NK-92 (cell line): ENCODE measurements around the gene DMRT1.

Source experiments
- DNase-seq: peaks from one replicate; lab custom pipeline; 2025; ENCODE audit not compliant: unreplicated experiment; lab: John Stamatoyannopoulos, UW

Gene DMRT1

DNA sequence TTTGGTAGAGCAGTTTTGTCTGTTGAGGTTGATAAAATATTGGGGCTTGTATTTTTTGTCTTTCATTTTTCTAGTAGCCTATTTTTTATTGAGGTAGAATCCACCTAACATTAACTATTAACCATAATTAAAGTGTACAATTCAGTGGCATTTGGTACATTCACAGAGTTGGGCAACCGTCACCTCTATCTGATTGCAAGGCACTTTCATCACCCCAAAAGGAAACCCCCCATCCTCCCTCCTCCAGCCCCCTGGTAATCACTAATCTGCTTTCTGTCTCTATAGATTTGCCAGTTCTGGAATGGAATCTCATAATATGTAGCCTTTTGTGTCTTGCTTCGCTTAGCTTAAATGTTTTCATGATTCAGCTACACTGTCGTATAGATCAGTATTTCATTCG is 79.4 kb downstream of the DMRT1 start:
- DNase-seq: no peak

DNA sequence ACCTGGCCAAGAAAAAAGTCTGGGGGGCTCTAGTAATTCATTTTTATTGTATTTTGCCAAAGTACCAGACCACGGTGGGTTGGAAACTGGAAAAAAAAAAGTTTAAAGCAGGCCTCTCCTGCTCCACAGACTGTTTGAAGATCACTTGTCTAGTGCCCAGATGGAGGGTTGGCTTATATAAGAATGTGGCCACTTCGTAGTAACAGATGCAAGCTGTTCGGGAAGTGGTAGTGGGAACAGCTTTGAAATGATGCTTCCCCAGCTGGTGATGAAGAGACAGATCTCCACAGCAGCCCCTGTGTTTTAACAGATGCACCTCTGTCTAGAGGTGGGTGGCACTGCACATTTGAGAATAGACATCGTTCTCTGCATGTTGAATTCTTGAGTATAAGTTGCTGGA is 80.7 kb downstream of the DMRT1 start:
- DNase-seq: no peak

GRCh38 chr9:922731-923130 is 81.2 kb downstream of the DMRT1 start:
- no peak for DNase-seq

DNA sequence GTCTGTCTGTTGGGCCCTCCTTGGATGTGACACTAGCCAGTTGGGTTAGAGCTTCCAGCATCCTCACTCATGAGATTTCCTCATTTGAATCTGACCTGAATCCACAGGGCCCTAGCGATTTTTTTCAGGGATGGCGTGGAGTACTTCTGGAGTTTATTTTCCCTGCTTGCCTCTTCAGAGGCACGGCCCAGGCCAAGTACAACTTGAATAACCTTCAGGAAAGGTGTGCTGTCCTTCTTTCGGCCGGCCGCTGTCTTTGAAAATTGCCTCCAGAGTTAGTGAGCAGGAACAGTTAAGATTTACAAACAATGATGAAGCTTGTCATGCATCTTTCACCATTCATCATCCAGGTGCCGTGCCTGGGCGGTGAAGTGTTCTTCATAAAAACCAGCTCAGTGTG is 85.5 kb downstream of the DMRT1 start:
- DNase-seq: no peak

DNA sequence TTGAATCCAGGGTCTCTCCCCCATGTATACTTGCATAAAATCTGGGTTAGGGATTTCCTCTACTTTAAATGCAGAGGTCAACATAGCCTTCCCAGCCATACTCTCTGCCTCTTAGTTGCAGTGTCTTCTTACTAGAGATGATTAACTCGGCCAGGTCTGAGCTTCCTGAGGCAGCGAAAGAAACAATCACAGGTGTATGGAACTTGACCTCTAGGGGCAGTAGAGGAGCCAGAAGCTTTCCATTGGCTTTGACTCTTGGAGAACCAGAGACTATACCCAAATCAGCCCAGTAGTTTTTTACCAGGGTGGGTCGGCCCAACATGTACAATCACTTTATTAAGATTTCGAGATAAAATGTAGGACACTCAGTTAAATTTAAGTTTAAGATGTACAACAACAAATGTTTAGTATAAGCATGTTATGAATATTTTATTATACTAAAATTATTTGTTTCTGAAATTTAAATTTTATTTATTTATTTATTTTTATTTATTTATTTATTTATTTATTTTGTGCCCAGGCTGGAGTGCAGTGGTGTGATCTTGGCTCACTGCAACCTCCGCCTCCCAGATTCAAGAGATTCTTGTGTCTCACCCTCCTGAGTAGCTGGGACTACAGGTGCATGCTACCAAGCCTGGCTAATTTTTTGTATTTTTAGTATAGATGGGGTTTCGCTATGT is 87.0 kb downstream of the DMRT1 start:
- no peak for DNase-seq

- DNase-seq: no peak
Observed at GRCh38 chr9:929719-930118, 88.2 kb downstream of the DMRT1 start.

DNA sequence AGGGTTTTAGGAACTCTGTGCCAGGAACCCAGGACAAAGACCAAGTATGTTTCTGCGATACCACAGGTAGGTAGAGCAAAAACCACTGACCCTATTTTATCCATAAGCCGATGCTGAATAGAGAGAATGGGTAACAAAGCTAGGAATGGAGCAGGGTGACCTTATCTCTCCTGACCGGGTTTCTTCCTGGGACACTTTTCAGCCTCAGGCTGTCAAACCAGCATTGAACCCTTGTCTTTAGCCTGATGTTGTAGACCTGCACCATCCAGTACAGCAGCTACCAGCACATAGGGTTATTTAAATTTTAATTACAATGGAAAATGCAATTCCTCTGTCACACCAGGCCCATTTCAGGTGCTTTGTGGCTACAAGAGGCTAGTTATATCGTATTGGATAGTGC is 91.9 kb downstream of the DMRT1 start:
- no peak for DNase-seq

DNA sequence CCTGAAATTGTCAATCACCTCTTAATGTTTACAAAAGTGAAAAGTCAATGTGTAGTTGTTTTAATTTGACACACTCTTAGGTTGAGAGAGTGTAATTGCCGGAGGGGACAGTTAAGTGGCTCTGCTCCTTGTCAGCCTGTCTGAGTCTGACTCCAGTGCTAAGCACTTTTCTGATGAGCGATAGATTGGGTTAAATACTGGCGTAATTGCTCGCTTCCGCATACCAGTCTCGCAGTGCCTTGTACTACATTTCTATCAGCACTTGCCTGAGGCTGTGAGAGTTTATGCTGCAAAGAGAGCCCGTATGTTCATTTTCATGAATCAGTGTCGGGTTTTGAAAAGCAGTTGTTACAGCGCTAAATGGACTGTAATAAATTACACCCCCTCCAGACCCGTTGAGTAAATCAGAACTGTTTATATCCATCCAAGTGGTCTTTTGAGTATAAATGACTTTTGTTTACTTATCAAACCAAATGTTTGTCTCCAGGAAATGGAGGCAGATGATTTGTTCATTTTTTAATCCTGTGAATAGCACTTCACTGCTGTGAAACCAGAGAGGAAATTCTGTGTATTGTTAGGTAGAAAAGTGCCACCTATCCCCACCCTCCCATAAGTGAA is 94.0 kb downstream of the DMRT1 start:
- no peak for DNase-seq

- DNase-seq: no peak
Observed at GRCh38 chr9:942805-943580, 101.5 kb downstream of the DMRT1 start.

DNA sequence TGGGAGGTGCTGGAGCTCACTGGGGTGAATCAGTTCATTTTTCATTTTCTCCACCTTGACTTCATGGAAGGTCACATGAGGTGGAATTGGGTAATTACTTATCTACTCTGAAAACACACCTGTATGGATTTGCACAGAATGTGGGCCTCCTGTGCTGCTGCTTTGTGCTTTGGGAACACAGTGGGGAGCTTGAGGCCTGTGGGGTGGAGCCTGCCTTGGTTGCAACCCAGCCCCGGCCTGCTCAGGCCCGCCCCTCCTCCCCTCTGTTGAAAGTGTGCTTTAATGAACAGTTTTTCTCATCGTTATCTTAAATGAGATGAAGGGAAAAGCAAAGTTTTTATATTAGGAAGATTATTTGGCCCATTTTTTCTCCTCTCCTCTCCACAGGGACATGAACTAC is 106.5 kb downstream of the DMRT1 start:
- DNase-seq: no peak

- DNase-seq: no peak
Observed at GRCh38 chr9:948497-948896, 107.0 kb downstream of the DMRT1 start.

DNA sequence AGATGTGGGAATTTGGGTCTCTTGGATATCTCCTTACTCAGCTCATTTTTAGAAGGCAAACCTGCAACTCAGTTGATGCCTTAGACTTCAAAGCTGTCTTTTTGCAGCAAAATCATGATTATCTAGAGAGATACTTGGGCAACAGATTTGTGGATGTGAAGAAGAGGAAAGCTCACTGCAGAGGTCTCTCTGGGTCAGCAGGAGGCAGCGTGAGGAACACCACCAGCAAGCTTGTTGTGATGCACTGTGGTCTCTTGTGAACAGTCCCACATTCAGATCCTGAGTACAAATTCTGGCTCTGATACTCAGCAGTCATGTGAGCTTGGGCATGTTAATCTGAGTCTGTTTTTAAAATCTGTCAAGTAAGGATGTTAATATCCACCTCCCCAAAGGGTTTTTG is 108.6 kb downstream of the DMRT1 start:
- DNase-seq: no peak

DNA sequence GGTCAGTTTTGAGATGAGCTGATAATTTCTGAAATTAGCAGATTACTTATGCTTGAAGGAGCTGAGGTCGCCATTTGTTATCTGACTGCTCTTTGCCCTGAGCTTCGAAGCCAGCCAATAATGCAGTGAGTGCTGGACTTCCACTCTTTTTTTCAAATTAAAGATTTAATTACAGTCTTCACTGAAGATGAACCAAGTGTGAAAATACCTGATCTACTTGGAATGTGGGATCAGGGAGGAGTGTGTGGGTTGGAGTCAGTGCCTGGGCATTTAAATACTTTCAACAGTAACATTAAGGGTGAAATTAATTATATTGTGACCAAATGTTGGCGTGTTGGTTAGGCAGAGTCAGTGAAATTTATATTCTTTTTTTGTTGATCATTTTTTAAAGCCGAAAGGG is 111.0 kb downstream of the DMRT1 start:
- no peak for DNase-seq

DNA sequence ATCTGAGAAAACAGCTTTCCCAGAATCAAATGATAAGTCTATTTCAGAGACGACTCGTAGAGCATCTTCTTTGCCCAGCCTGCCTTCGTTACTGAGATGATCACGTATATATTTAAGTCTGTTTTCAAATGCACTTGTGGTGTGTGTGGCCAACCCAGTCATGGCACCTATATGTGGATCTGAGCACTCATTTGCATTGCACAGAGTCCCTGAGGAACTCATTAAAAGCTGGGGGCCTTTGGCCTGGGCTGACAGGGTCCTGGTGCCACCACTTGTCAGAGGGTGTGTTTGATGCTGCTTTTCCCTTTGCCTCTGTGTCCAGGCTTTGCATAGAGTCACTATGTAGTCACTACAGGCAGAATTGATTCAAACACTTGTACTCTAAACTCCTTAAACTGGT is 117.6 kb downstream of the DMRT1 start:
- no peak for DNase-seq

DNA sequence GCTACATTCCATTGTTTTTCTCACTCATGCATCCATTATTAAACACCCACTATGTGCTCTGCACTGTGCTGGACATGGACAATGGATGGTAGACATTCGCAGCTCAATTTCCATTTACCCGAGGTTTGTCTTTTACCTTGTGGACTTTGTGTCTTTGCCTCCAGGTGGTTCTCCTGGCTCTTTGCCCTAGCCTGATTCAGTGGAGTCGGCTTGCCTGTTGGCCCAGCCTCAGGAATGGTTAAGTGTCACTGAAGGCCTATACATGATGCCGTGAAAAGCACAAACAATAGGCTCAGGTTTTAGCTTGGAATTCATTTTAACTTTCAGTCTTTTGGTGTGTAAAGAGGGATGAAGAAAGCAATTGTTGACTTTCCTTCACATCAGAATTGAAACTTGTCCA is 118.4 kb downstream of the DMRT1 start:
- DNase-seq: no peak

- DNase-seq: no peak
Observed at GRCh38 chr9:962023-962422, 120.5 kb downstream of the DMRT1 start.

DNA sequence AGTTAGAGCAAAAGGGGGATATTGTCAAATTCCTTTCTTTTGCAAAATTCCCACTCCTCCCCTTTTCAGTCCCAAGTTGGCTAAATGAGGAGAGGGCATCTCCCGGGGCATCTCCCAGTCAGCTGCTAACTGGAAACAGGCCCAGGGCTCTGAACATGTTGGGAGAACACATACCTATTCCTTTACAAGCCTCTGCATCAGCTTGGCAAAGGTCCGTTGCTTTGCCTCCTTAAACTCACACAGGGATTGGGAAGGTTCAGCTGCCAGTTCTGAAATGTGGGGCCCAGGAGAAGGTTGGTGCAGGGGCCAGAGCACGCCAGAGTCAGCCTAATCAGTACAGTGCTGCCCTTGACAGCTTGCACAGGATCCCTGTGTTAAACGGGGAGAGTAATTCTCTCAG is 124.0 kb downstream of the DMRT1 start:
- DNase-seq: no peak

DNA sequence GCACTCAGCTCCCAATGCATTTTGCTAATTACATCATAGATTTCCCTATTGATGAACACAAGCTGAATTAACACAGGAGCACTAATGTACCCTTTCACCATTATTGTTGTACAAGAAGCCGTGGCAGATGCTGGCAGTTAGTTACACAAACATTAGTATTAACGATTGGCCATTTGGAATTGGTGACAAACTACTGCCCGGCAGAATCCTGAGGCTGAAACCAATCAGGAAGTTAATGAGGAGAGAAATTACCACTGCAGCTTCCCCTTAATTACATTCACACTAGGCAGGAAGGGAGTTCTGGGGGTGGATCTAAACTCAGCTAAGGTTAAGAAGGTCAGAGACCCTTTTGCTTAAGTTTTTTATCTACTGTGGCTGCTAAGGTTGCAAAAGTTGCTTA is 125.4 kb downstream of the DMRT1 start:
- no peak for DNase-seq

- no peak for DNase-seq
Observed at GRCh38 chr9:967436-967835, 125.9 kb downstream of the DMRT1 start.

DNA sequence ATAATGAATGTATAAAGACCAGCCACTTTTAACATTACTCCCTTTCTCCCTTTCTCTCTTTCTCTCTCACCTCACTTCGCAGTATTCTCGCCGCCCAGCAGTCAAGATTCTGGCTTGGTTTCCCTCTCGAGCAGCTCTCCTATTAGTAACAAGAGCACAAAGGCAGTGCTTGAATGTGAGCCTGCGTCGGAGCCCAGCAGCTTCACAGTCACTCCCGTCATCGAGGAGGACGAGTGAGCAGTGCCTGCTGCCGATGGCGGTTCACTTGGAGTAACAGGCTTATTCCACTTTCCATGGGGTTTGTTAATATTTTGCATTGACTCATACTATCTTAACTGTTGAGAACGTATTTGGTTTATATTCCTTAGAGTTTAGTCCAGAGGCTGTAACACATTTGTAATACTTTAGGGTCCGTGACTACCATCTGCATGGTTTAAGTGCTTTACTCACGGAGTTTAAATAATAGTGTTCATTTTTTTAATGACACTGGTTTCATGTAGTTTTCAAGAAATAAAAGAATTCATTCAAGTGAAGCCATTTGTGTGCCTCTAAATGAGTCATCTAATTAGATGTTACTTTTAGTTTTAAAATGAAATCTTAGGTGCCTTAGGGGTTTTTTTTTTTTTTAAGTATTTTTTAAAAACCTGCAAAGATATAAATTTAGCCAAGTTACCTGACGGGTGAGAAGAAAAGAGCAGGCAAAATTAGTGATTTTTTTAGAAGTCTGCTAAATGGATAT is 126.6 kb downstream of the DMRT1 start:
- DNase-seq: no peak

DNA sequence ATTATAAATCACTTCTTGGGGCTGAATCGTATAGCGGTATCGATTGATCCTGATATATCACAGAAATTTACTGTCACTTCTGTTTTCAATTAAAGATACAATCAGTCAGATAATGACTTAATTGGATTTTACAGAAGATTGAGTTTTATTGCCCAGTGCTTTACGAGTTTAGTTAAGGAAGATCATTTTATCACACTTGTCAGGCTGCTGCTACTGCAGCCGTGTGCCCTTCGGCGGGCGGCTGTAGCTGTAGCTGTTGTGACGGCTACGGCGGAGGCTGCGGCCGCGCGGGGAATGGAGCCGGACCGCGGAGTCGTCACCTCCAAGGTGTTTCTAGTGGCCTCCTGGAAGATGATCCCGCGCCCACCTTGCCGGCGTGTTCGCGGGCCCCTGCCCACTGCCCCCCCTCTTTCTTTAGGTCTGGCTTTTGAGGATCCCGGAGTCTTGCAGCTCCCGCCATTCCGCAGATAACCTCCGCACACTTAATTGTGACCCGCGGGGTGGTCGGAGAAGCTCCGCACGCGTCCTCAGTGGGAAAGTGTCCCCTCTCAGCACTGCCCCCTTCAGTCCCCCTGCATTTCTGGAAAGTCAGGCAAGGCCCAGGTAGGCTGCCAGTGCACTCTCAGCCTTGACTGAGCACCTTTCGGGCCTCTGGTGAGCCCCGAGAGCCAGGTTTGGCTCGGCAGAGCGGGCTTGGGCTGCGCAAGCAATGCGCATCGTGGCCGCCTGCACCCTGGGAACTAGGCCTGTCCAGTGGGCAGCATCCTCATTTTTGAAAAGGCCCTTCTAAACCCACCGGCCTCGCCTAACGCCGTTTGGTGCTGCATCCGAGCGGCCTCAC is 128.0 kb downstream of the DMRT1 start:
- no peak for DNase-seq
